Measurements from ENCODE around the gene PIM1. TPM values are rescaled to one million over a fixed set of nuclear protein-coding genes. Genes with fewer than 3 reads are reported as not detected.

The PIM1 gene
- polyA plus RNA-seq, 1 donor, result 35.8 TPM

DNA sequence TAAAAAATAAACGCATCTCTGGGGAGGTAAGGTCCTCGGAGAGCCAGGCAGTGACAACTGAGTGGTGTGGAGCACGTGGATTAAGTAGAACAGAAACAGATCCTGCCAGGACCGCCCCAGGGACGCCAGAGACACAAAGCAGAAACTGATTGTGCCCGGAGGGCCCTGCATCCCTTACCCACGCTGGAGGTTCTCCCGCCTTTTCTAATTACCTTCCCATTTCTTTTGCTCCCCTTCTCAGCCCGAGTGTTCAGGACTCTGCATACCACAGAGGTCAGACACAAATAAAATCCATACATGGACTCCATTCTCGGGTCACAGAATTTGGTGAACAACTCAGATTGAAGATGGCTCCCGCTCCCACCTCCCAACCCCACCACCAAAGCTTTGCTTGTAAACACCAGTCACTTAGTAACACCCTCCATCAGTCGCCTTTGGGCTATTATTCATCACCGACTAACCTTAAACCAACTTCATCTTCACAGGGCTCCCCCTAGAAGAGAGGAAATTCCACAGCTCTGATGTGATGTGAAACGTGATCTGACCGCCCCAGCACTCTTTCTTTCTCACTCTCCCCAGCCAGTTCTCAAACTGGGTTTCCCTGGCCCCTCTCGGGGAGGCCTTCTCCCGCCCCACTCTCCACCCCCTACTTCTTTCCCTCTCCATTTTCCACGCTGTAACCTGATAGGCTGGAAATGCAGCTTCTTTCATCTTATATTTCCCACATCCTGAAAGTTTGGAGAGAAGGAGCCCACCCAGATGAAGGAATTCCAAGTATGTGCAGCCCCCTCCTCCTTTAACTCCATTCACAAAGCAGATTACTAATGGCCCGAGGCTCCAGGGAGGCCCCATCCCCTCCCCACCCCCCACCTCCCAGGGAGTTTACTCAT is 32.5 kb upstream of the PIM1 start:
- DNase-seq (ENCODE audit: low read depth), result no peak

GRCh38 chr6:37138856-37139229 is 31.1 kb upstream of the PIM1 start:
- DNase-seq (ENCODE audit: low read depth), result no peak

- DNase-seq (ENCODE audit: low read depth), result no peak
Observed at GRCh38 chr6:37139230-37139962, 30.6 kb upstream of the PIM1 start.

DNA sequence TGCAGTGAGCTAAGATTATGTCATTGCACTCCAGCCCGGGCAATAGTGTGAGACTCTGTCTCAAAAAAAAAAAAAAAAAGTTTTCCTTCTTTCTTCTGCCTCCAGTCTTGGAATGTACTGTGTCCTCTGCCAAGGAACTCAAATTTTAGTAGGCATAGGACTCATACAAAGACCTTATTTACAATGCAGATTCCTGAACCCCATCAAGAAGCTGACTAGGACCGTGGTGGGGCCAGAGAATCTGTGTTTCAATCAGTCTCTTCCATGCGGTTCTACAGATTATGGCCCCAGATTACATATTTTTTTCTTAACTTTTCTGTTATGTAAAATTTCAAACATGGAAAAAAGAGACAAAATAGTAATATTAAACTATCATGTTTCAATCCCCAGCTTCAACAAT is 29.8 kb upstream of the PIM1 start:
- no peak for DNase-seq (ENCODE audit: low read depth)

DNA sequence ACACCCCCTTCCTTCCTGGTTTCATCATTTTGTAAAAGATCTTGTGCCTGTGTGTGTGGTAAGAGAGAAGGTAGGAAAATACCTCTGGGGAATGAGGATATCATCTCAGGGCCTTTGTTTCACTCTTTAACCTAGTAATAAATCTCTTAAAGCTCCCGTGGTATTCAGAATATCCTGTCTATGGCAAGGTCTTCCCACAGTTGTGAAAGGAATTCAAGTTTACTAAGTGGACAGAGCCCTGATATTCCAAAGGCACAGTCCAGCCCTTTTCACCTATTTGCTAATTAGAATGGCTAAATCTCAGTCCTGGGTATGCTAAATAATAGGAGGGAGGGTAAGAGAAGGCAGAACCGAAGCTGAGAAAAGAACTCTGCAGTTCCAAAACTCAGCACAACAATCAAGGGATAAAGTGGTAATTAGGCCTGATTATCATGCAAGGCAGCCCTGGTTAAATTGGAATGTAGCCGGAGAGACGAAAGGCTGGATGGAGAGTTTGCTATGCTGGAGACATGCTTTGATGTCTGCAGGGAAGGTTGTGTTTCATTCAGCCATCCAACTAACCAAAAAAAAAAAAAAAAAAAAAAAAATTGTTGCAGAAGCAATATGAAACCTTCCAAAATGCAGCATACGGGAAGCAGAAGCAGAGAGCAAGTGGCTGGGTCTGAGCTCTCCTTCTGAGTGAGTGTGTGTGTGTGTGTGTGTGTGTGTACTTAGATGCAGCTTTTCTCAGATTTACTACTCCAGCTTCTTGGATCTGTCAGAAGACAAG is 28.5 kb upstream of the PIM1 start:
- no peak for DNase-seq (ENCODE audit: low read depth)

GRCh38 chr6:37142050-37142614 is 27.8 kb upstream of the PIM1 start:
- no peak for DNase-seq (ENCODE audit: low read depth)

DNA sequence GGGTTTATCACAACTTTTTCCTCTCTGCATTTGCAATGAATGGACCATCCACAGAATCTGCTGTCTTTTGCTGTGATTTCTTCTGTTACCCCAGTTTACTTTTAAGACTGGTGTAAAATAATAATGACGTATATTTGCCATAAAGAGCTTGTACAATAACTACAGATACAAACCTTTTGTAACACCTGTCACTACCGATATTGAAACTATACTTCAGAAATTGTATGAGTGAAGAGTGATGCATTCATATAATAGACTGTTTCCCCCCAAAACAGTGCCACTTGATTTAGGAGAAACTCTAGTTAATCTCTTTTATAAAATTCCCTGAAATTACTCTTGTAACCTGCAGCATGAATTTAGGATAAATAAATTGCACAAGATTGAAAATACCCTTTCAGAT is 26.4 kb upstream of the PIM1 start:
- no peak for DNase-seq (ENCODE audit: low read depth)

GRCh38 chr6:37145443-37145842 is 24.5 kb upstream of the PIM1 start:
- no peak for DNase-seq (ENCODE audit: low read depth)

DNA sequence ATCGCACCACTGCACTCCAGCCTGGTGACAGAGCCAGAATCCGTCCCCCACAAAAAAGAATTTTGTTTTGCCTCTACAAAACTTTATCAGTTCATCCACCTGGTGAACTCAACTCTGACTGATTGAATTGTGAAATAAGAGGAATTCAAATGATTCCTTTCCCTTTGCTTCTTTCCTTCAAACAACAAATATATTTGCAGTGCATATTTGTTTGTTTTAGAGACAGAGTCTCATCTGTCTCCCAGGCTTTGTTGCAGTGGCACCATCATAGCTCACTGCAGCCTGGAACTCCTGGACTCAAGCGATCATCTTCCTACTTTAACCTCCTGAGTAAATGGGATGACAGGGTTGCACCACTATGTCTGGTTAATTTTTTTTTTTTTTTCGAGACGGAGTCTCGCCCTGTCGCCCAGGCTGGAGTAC is 23.2 kb upstream of the PIM1 start:
- DNase-seq (ENCODE audit: low read depth), result no peak

- no peak for DNase-seq (ENCODE audit: low read depth)
Observed at GRCh38 chr6:37149745-37150144, 20.2 kb upstream of the PIM1 start.

DNA sequence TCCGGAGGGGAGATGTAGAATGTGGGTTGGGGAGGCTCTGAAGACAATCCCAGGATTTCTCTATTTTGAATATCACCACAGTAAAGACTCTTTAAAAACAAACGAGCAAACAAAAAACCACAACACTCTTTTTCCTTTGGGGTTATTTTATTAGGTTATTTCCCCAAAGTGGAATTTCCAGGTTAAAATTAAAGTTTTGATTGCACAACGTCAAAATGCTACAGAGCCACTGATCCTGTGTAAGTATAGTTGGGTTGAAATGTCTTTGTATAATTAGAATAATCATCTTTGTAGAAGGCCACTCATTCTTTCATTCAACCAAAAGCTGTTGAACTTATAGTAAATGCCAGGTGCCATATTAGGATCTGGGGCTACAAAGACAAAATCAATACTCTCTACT is 19.6 kb upstream of the PIM1 start:
- DNase-seq (ENCODE audit: low read depth), result no peak

DNA sequence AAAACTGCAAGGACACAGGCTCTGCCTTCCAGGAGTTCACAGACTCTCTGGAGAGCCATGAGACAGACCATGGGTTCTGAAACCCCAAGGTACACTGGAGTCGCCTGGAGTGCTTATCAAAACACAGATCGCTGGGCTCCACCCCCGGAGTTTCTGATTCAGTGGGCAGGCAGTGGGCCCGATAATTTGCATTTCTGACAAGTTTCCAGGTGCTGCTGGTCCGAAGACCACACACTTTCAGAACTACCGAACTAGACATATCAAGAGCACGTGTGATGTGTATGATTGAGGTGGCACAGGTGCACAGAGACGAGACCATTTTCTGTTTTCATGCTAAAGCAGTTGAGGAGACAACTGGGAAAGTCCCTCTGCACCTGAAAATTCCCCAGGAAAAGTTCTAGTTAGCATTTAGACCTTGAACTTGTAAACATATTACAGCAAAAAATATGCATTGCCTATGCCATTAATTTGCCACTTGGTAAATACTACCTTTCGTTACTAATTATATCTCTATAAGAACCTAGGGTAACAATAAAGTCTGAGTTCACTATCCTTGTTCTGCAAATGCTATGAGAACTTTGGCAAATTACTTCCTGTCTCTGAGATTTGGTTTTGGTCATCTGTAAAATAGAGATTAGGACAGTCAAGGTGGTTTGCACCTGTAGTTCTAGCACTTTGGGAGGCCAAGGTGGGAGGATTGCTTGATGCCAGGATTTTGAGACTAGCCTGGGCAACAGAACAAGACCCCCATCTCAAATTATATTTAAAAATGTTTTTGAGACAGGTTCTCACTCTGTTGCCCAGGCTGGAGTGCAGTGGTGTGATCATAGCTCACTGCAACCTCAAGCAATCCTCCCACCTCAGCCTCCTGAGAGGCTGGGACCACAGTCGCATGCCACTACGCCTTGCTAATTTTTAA is 14.3 kb upstream of the PIM1 start:
- DNase-seq (ENCODE audit: low read depth), result no peak

DNA sequence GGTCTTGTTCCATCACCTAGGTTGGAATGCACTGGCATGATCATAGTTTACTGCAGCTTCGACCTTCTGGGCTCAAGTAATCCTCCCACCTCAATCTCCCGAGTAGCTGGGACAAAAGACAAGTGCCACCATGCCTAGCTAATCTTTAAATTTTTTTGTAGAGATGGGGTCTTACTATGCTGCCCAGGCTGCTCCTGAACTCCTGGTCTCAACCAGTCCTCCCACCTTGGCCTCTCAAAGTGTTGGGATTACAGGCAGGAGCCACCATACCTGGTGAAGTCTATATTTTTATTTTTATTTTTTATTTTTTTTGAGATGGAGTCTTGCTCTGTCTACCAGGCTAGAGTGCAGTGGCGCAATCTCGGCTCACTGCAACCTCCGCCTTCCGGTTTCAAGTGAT is 11.4 kb upstream of the PIM1 start:
- DNase-seq (ENCODE audit: low read depth), result no peak

DNA sequence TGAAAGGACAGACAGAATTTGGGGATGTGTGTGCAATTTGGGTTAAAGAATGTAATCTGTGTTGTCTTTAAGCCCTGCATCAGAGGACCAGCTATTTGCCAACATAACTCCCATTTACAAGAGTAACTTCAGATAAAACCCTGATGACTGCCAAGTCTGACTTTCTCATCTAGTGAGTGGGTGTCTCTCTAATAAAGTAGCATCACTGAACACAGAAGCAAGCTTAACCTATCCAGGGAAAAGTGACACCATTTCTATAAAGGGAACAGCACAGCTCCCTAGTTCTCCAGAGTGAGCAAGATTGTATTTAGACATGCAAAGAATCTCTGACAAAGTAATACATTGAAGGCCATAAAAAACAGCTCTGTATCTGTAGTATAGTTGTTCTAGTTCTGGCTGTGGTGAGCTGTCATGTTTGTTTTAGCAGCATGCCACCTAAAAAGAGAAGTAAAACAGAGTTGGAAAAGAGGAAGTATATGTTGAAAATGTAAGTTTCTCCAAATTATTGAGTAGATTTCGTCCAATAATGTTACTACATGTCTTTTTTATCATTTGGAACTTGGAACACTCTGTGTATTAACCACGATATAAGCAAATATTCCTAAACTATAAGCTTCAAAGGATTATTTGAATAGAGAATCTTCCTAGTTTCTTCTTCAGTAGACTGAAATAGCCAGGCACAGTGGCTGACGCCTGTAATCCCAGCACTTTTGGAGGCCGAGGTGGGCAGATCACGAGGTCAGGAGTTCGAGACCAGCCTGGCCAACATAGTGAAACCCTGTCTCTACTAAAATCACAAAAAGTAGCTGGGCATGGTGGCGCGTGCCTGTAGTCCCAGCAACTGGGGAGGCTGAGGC is 8.8 kb upstream of the PIM1 start:
- DNase-seq (ENCODE audit: low read depth), result no peak

DNA sequence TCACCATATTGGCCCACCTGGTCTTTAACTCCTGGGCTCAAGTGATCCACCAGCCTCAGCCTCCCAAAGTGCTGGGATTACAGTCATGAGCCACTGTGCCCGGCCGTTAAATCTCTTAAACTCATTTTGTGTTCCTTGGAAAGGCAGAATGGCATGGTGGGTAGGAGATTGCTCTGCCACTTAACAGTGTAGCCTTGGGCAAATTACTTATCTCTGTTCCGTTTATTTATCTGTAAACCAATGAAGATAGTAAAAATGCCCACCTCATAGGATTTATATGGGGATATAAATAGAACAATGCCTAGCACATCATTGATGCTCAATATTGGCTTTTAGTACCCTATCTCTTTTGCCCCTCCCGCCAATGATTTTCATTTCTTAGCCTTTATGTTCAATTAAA is 7.2 kb upstream of the PIM1 start:
- DNase-seq (ENCODE audit: low read depth), result no peak

DNA sequence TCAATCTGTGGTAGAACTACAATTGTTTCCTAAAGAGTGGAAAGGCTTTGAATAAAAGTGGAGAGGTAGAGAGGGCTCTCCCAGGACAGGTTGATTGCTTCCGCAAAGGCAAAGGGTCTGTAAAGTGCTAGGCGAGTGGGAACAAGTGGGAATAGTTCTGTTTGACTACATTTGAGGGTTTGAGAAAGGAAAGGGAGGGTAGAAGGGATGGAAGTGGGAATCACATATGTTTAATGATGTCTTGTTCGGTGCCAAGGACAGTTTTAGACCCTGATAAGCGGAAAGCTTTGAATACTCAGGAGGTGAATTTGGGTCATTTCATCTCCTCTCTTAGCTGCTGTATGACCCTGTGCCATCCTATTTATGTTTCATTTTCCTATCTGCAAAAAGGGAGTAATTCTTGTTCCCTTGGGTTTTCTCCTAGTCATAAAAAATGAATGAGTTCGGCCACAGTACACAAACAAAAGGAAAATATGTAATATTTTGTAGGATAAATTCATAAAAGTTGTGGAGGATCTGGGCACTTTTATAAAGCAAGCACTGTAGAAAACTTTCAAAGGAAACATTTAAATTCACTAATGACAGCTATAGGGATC is 1.7 kb upstream of the PIM1 start:
- DNase-seq (ENCODE audit: low read depth), result no peak

DNA sequence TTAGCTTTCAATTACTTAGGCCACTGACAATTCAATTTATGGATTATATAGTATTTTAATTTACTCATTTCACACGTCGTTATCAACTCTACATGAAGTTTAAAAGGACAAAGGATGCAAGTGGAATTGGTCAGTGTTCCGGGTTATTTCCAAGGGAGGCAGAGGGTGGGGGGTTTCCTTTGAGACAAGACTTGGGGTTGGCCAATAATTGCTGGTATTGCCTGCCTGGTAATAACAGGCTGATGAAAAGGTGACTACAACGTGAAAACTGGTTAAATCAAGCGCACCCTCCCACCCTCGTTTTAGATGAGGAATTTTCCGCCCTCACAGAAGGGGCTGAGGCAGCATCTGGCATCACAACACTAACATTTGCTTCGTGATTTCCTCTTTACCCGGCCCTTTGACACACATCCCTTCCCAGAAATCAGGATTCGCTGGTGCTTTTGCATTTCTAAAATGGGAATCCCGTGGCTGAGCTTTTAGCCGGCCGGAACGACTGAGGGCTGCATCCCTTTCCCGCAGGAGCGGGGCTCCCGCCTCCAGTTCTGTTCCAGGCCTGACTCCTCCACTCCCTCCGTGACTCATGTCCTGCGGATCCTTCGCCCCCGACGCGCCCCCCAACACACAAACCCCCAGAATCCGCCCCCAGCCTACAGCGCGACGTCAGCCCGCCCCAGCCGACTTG is 999 bp upstream of the PIM1 start:
- DNase-seq (ENCODE audit: low read depth), result no peak

DNA sequence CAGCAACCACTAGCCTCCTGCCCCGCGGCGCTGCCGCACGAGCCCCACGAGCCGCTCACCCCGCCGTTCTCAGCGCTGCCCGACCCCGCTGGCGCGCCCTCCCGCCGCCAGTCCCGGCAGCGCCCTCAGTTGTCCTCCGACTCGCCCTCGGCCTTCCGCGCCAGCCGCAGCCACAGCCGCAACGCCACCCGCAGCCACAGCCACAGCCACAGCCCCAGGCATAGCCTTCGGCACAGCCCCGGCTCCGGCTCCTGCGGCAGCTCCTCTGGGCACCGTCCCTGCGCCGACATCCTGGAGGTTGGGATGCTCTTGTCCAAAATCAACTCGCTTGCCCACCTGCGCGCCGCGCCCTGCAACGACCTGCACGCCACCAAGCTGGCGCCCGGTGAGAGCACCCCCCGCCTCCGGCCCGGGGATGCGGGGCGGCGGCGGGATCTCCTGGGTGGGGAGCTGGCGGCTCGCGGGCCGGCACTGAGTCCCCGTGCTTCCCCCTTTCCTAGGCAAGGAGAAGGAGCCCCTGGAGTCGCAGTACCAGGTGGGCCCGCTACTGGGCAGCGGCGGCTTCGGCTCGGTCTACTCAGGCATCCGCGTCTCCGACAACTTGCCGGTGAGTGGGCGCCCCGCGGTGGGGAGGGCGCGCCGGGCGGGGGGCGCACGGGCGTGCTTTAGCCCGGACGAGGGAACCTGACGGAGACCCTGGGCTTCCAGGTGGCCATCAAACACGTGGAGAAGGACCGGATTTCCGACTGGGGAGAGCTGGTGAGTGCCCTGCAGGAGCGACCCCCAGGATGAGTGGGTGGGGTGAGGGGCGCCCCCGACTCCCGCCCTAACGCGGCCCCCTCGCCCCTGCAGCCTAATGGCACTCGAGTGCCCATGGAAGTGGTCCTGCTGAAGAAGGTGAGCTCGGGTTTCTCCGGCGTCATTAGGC is 585 bp downstream of the PIM1 start:
- no peak for DNase-seq (ENCODE audit: low read depth)

Measured in forelimb muscle (tissue), 1 donor.